ENCODE measurements around the gene PGM1. TPM values are rescaled to one million over a fixed set of nuclear protein-coding genes. Genes with fewer than 3 reads are reported as not detected.

The PGM1 gene
- total and polyA plus RNA-seq, 2 donors: 52.7 to 61.4 TPM

Small RNA genes lying within 50 kb of the gene (small RNA-seq; reads per million reads assigned to genes)
- gene RF02105 (not detected), gene RF02106 (not detected), gene RF02107 (not detected), gene RF02108 (not detected), gene RF02109 (not detected), gene RF02110 (not detected)

Other genes starting within 250 kb of the PGM1 start
- 40.4 TPM for gene ALG6, start 225.8 kb upstream of the PGM1 start, total RNA-seq
- gene ALG6, start 225.8 kb upstream of the PGM1 start, polyA plus RNA-seq: 6.9 TPM
- 96.1 TPM for gene ITGB3BP, start 70.2 kb upstream of the PGM1 start, total RNA-seq
- gene ITGB3BP, start 70.2 kb upstream of the PGM1 start, polyA plus RNA-seq: 10.9 TPM
- gene EFCAB7, start 69.9 kb upstream of the PGM1 start, total RNA-seq: 30.4 TPM
- gene EFCAB7, start 69.9 kb upstream of the PGM1 start, polyA plus RNA-seq: 4.4 TPM
- gene ROR1, start 180.6 kb downstream of the PGM1 start, total RNA-seq: 33.2 TPM
- 5.9 TPM for gene ROR1, start 180.6 kb downstream of the PGM1 start, polyA plus RNA-seq

Data from urinary bladder (tissue), 2 donors.